HG03159 (cell line): ENCODE measurements around the gene PACC1.
"Not testable (repeated sequence)": the region's sequence is repeated elsewhere in the genome, so short reads cannot be mapped to it uniquely, and the experiment has no call there.

Experiments
- ATAC-seq: cut with Tn5 transposase; IDR thresholded peaks from one replicate; pipeline ENCODE4 v1.9.1; 2021; ENCODE audit warnings: mild to moderate bottlenecking, moderate library complexity; ENCODE audit not compliant: unreplicated experiment

PACC1 gene

GRCh38 chr1:212341090-212341489 lies 73.6 kb downstream of the PACC1 start:
- no peak for ATAC-seq

- no peak for ATAC-seq
Observed at GRCh38 chr1:212329105-212329504, 85.6 kb downstream of the PACC1 start.

- ATAC-seq, result no peak
Observed at GRCh38 chr1:212328248-212328647, 86.4 kb downstream of the PACC1 start.

GRCh38 chr1:212326541-212326940 lies 88.1 kb downstream of the PACC1 start:
- no peak for ATAC-seq

GRCh38 chr1:212323066-212323465 lies 91.6 kb downstream of the PACC1 start:
- no peak for ATAC-seq

GRCh38 chr1:212321031-212321430 lies 93.7 kb downstream of the PACC1 start:
- ATAC-seq, result not testable (repeated sequence)

GRCh38 chr1:212317916-212318315 lies 96.8 kb downstream of the PACC1 start:
- ATAC-seq, result no peak

GRCh38 chr1:212315907-212316306 lies 98.8 kb downstream of the PACC1 start:
- no peak for ATAC-seq

GRCh38 chr1:212315184-212315583 lies 99.5 kb downstream of the PACC1 start:
- no peak for ATAC-seq
